Aorta (tissue), 5 donors: ENCODE data around the gene JHY. TPM values are rescaled to one million over a fixed set of nuclear protein-coding genes. Genes with fewer than 3 reads are reported as not detected.

Source experiments
- ATAC-seq: fragments of 200-7000 bp; cut with Tn5 transposase; one replicate; pipeline ENCODE4 v1.9.1; 2022; ENCODE audit warnings: moderate library complexity; ENCODE audit not compliant: low FRiP score
- DNase-seq, 2 donors: peaks; one replicate each; pipeline ENCODE4 v3.0.0-alpha.2; 2020
- H3K27ac ChIP-seq, 2 donors: one replicate each; pipeline ENCODE4 v1.5.1; 2013; ENCODE audit warnings: low read length in 2 of 2, mild to moderate bottlenecking in 2 of 2, moderate library complexity in 2 of 2, control low read depth in 1 of 2, inconsistent platforms in 1 of 2, low read depth in 1 of 2
- H3K27me3 ChIP-seq, 2 donors: one replicate each; pipeline ENCODE4 v1.6.1; 2013; ENCODE audit warnings: control low read depth in 1 of 2, low read length in 1 of 2, mild to moderate bottlenecking in 1 of 2, moderate library complexity in 1 of 2; ENCODE audit not compliant: insufficient read depth in 2 of 2, control insufficient read depth in 1 of 2
- H3K36me3 ChIP-seq, 2 donors: one replicate each; pipeline ENCODE4 v1.6.1; 2013; ENCODE audit warnings: control low read depth in 1 of 2, low read length in 1 of 2, mild to moderate bottlenecking in 1 of 2; ENCODE audit not compliant: insufficient read depth in 2 of 2, control insufficient read depth in 1 of 2
- H3K4me1 ChIP-seq, 2 donors: one replicate each; pipeline ENCODE4 v1.6.1; 2013; ENCODE audit warnings: low read length in 2 of 2, control low read depth in 1 of 2, mild to moderate bottlenecking in 1 of 2, moderate library complexity in 1 of 2; ENCODE audit not compliant: insufficient read depth in 2 of 2, control insufficient read depth in 1 of 2
- H3K4me3 ChIP-seq, 2 donors: one replicate each; pipeline ENCODE4 v1.5.1; 2013; ENCODE audit warnings: low read length in 2 of 2, control low read depth in 1 of 2, mild to moderate bottlenecking in 1 of 2
- H3K9me3 ChIP-seq: one replicate; pipeline ENCODE4 v1.6.1; 2013; ENCODE audit warnings: mild to moderate bottlenecking, low read length; ENCODE audit not compliant: control insufficient read depth
- WGBS, 2 donors: extraction: QIAGEN DNeasy Blood & Tissue Kit; methylation state at CpG; one replicate each; pipeline ENCODE4 v1.1.7; 2013; 5-methylcytosine and 5-hydroxymethylcytosine counted together
- intact Hi-C, 2 donors: fragments of 100-400 bp; cut with DNase I; formaldehyde crosslinking; loops; one replicate each; pipeline versions ENCODE4 v1.14.2 to v1.15.0; 2022
- polyA plus RNA-seq, 2 donors: library from polyadenylated mRNA; stranded (reverse); fragments of 200-250 nt; gene quantifications; one replicate each; pipeline ENCODE4 v1.2.3, GENCODE V29; 2013
- total RNA-seq, 2 donors: library from RNA; stranded (reverse); fragmentation: NEBNext Ultra II Directional; extraction: Animal tissue kit (Norgen Biotek cat#: 25700); gene quantifications; one replicate each; pipeline ENCODE4 v1.2.1, GENCODE V29; 2021
- donor health status: healthy with polysubstance abuse.
- donor health status: Bipolar disorder and iron deficiency.
- donor health status: DM: no; HTN: no; CAD: no.
- donor health status: DM: no; HTN: no; CAD: no.
- donor health status: DM: yes; HTN: yes; CAD: no.

Gene JHY
- total and polyA plus RNA-seq, 4 donors, result 1.8 to 7.1 (median 4.7) TPM

DNA sequence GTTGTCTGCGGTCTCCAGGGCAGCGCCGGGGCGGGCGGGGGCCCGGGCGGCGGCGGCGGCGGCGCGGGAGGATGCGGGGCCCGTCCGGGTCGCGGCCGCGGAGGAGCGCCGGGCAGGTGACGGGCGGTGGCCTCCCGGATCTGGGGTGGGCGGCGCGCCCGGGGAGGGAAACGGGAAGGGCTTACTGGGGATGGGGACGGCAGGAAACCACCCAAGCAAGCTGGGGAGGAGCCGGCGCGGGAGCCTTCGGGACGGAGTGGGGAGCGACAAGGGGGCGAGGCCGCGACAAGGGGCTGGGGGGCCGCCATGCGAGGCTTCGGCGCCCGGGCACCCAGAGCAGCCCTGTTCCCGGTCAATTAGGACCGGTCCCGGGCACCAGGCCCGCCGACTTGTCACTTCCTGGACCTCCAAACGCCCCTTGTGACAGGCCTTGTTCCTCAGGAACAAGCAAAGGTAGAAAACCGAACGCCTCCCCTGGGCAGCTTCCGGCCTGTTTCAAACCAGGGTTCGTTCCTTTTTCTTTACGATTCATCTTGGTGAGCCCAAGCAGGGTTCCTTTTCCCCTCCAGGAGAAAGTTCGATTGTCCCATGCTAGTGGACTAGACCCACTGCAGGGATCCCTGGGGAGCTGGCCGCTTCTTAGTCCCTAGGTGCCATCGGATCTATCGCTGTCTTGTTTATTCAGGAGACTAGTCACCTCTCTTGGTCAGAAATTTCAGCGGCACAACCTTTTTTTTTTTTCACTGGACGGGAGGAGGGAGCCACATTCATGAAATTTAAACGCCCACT is 492 bp downstream of the JHY start:
- intact Hi-C loops, result no loop called here
- peak; percentile 65 for ATAC-seq
- Histone ChIP-seq H3K4me3 (peak overlapping the region; percentile 66 to 68), H3K9me3 (no peaks in the 10 kb centered on the region), H3K4me1 (no peaks in the 10 kb centered on the region), H3K27me3 (no peaks in the 10 kb centered on the region), H3K36me3 (no peaks in the 10 kb centered on the region), H3K27ac (peak overlapping the region in 1 of 2 donors; percentile 30)
- 0 to 1% methylated on average over 42 to 63 of the region's 63 CpGs for whole genome bisulfite sequencing, 2 donors
- DNase-seq, result peak; percentile 69 to 88

DNA sequence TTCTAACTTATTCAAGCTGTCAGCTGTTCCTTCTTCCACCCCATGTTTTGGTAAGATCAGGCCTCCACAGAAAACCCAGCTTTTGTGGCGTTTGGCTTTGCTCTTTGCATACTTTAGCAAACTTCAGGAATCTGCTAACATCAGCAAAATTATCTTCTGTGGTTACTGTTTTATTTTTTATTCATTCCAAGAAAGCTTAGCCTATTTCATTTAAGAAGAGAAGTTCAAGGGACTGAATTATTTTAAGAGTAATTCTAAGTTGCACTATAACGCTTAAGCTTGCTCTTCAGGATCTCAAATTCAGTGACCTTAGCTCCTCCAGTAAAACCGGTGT is 1.1 kb downstream of the JHY start:
- H3K36me3 ChIP-seq, result no peaks in the 10 kb centered on the region
- no peaks in the 10 kb centered on the region for H3K27me3 ChIP-seq
- ATAC-seq (no peak), DNase-seq (no peak)
- peak overlapping the region; percentile 66 to 68 for H3K4me3 ChIP-seq
- no peak overlapping the region for H3K27ac ChIP-seq
- no peaks in the 10 kb centered on the region for H3K9me3 ChIP-seq
- intact Hi-C loops, result no loop called here
- WGBS, 2 donors, result 22 to 25% methylated on average over 3 of the region's 3 CpGs
- H3K4me1 ChIP-seq, result no peaks in the 10 kb centered on the region

DNA sequence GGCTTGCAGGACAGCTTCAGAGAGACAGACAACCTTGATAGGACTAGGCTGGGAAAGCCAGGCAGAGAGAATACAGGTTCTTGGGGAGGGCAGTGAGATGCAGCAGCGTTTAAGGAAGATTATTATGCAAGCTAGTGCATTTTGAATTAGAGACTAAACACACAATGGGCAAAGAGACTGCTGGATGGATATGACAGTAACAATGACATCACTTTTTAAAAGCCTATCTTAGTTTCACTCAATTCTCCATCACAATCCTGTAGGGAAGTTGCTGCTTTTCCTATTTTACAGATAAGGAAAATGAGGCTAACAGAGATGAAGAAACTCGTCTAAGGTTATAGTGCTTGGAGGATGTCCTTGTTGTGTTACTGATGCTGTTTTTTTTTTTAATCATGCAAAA is 5.6 kb downstream of the JHY start:
- intact Hi-C loops, result no loop called here
- WGBS, 2 donors, result 83 to 89% methylated on average over 2 of the region's 2 CpGs

DNA sequence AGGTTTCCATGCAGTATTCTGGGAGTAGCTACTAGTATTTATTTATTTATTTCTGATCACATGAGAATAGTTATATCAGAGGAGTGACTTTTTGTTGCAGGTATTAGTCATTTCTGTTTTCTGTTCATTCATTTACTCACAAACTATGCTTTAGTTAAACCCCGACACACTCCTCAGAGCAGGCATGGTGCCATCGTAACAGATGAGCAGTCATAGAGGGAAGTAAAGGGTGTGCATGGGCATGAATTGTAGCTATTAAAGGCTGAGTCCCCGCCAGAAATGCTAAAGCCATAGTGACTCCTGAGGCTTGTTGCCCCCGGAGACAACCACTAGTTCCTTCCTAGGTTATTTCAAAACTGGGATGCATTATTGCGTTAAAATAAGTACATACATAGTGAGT is 10.6 kb downstream of the JHY start:
- H3K4me1 ChIP-seq, result no peaks in the 10 kb centered on the region
- DNase-seq, result no peak
- WGBS, 2 donors, result 93% methylated on average over 5 of the region's 5 CpGs
- no peaks in the 10 kb centered on the region for H3K36me3 ChIP-seq
- ATAC-seq, result no peak
- H3K27me3 ChIP-seq, result no peaks in the 10 kb centered on the region
- intact Hi-C loops, result no loop called here
- no peaks in the 10 kb centered on the region for H3K9me3 ChIP-seq
- no peak overlapping the region for H3K27ac ChIP-seq
- no peak overlapping the region for H3K4me3 ChIP-seq

More for the DNA sequence above, 5.6 kb downstream of the JHY start:
- Histone ChIP-seq H3K27ac (no peak overlapping the region), H3K27me3 (no peaks in the 10 kb centered on the region), H3K36me3 (no peaks in the 10 kb centered on the region), H3K9me3 (no peaks in the 10 kb centered on the region), H3K4me3 (no peak overlapping the region), H3K4me1 (no peaks in the 10 kb centered on the region)
- DNase-seq, result no peak
- ATAC-seq, result no peak

DNA sequence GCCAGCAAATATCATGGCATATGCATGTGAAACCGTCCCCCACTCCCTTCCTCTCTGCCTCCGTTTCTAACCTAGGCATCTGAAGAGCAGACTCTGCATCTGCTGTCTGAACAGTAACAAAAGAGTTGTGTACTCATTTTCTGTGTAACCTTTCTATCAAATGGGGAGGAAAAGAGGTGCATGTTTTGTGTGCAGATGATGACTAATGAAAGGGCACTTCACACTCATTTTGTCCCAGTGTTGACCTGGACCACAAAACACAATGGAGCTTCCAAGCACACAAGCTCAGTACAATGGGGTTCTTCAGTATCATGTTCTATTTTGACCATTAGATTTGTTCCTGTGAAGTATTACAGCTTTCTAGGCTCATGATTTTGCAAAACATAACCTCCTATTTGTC is 13.0 kb downstream of the JHY start:
- H3K36me3 ChIP-seq, result no peaks in the 10 kb centered on the region
- WGBS, 2 donors, result 94 to 96% methylated on average over 2 of the region's 2 CpGs
- H3K4me3 ChIP-seq, result no peak overlapping the region
- no peak overlapping the region for H3K27ac ChIP-seq
- no peak for DNase-seq
- no peaks in the 10 kb centered on the region for H3K9me3 ChIP-seq
- no peak for ATAC-seq
- H3K27me3 ChIP-seq, result no peaks in the 10 kb centered on the region
- intact Hi-C loops, result no loop called here
- no peaks in the 10 kb centered on the region for H3K4me1 ChIP-seq

DNA sequence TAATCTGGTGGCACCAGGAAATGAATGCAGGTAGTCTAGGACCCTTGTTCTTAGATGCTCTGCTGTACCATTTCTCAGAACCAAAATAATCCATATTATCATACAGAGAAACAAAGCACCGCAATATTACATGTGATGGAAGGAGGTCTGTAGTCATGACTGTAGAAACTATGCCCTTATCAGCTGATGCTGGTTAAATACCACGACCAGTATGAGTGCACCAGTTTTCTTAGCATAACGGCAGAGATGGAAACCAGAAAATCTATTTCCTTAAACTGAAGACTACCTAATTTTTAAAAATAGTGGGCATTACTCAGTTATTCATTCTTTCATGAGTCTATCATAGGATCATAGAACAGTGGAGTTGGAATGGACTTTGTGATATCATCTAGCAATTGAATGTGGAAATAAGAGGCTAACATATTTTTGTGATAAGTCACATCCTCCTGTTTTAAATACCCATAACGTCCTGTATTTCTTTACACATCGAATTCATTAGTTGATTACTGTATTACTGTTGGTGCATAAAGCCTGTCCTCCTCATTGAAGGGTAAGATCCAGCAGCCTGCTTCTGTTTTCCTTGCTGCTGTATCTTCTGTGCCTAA is 15.1 kb downstream of the JHY start:
- Histone ChIP-seq H3K36me3 (no peaks in the 10 kb centered on the region), H3K27me3 (no peaks in the 10 kb centered on the region), H3K27ac (no peak overlapping the region), H3K9me3 (no peaks in the 10 kb centered on the region), H3K4me1 (no peaks in the 10 kb centered on the region), H3K4me3 (no peak overlapping the region)
- ATAC-seq, result no peak
- intact Hi-C loops, result no loop called here
- no peak for DNase-seq
- 68 to 71% methylated on average over 5 of the region's 5 CpGs for WGBS, 2 donors

DNA sequence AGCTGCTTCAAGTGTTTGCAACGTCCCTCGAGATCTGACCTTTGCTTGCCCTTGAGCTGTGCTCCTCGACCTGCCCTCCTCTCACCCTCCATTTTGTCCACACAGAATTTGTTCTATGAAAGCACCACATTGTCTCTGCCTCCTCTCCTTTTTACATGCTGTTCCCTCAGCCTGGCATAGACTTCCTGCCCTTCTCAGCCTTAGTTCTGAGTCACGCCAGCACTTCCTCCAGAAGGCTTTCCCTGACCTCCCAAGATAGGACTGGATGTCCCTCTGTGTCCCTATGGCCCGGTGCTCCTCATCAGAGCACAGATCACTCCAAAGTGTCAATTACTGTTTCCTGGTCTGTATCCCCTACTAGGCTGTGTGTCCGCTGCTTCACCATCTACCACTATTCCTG is 16.2 kb downstream of the JHY start:
- 81 to 85% methylated on average over 6 of the region's 6 CpGs for WGBS, 2 donors
- Histone ChIP-seq H3K4me1 (no peaks in the 10 kb centered on the region), H3K4me3 (no peak overlapping the region), H3K27me3 (no peaks in the 10 kb centered on the region), H3K27ac (no peak overlapping the region), H3K9me3 (no peaks in the 10 kb centered on the region), H3K36me3 (no peaks in the 10 kb centered on the region)
- no peak for DNase-seq
- ATAC-seq, result no peak
- intact Hi-C loops, result no loop called here

DNA sequence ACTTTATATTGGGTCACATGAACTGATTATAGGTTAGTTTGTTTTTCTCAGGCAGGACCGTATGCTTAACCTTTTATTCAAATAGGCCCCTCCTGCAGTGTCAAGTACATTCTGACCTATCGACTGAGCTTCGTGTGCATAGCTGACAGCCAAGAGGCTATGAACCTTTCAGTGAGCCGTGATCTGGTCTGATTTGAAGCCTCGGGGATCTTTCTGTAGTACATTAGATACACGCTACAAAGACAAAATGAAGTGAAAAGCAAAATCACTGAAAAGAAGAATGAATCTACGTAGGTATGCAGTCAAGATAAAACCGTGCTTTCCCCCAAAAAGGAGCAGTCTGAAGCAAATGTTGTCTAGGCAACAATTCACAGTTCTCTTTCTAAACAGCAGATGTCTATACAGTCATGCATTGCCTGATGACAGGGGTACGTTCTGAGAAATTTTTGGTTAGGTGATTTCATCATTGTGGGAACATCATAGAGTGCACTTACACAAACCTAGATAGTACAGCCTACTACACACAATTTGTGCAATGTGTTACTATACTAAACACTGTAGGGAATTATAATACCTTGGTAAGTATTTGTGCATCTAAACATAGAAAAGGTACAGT is 18.1 kb downstream of the JHY start:
- Histone ChIP-seq H3K4me1 (no peaks in the 10 kb centered on the region), H3K36me3 (peaks cover 0 to 3% of the 10 kb centered on the region in 2 donors), H3K9me3 (no peaks in the 10 kb centered on the region), H3K4me3 (no peak overlapping the region), H3K27me3 (no peaks in the 10 kb centered on the region), H3K27ac (no peak overlapping the region)
- DNase-seq (no peak), ATAC-seq (no peak)
- intact Hi-C loops, result no loop called here
- WGBS, 2 donors, result 78 to 91% methylated on average over 9 of the region's 9 CpGs

DNA sequence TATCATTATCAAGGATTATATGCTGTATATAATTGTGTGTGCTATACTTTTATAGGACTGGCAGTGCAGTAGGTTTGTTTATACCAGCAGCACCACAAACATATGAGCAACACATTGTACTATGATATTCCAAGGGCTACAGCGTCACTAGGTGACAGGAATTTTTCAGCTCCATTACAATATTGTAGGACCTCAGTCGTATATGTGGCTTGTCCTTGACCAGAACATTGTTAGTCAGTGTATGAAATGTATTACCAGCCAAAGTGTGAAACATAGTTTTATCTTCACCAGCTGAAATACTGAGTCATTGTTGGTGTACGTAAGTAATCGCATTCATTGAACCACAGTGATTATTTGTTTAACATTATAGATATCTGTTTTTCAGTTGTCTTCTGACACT is 20.4 kb downstream of the JHY start:
- no peaks in the 10 kb centered on the region for H3K9me3 ChIP-seq
- peaks cover 0 to 3% of the 10 kb centered on the region in 2 donors for H3K36me3 ChIP-seq
- H3K4me3 ChIP-seq, result no peak overlapping the region
- DNase-seq, result no peak
- 95 to 98% methylated on average over 4 of the region's 4 CpGs for WGBS, 2 donors
- intact Hi-C loops, result no loop called here
- H3K4me1 ChIP-seq, result no peaks in the 10 kb centered on the region
- H3K27me3 ChIP-seq, result no peaks in the 10 kb centered on the region
- no peak overlapping the region for H3K27ac ChIP-seq
- ATAC-seq, result no peak
